IPS-18a (cell line): ENCODE data around the gene TRIM52.
A peak's percentile ranks its signal among the peaks of the same experiment; 100 is the strongest.
"Not testable (repeated sequence)": the region's sequence is repeated elsewhere in the genome, so short reads cannot be mapped to it uniquely, and the experiment has no call there.

ENCODE experiments used
- H3K27ac ChIP-seq: one replicate; pipeline ENCODE4 v1.5.1; 2013; ENCODE audit warnings: low read length
- H3K27me3 ChIP-seq: one replicate; pipeline ENCODE4 v1.6.1; 2013; ENCODE audit warnings: mild to moderate bottlenecking, low read length; ENCODE audit not compliant: control insufficient read depth, insufficient read depth
- H3K36me3 ChIP-seq: one replicate; pipeline ENCODE4 v1.6.1; 2013; ENCODE audit warnings: low read depth, low read length; ENCODE audit not compliant: control insufficient read depth
- H3K4me1 ChIP-seq: one replicate; pipeline ENCODE4 v1.6.1; 2013; ENCODE audit warnings: low read depth, low read length; ENCODE audit not compliant: control insufficient read depth
- H3K4me3 ChIP-seq: one replicate; pipeline ENCODE4 v1.5.1; 2013; ENCODE audit warnings: low read length
- H3K9ac ChIP-seq: one replicate; pipeline ENCODE4 v1.6.1; 2013; ENCODE audit warnings: mild to moderate bottlenecking, low read length, moderate library complexity
- H3K9me3 ChIP-seq: one replicate; pipeline ENCODE4 v1.6.1; 2013; ENCODE audit warnings: low read depth, low read length; ENCODE audit not compliant: control insufficient read depth

Gene TRIM52

DNA sequence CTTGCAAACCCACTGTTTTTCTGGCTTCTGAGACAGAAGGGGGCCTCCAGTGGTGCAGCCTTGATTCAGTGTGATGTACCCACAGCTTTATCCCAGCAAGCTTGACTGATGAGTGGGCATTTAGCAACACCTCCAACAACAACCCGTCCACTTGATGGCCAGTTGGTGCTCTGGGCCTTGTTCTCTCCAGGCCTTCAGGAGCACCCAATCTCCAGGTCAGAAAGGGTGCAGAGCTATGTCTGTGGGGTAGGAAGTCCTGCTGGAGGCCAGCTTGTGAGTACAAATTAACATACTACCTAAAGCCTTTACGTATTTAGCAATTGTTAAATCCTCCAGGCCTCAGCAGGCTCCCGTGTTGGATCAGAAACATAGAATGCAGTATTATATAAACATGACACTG is 10.1 kb upstream of the TRIM52 start:
- Histone ChIP-seq H3K27me3 (no peaks in the 10 kb centered on the region), H3K4me3 (no peak overlapping the region), H3K27ac (no peak overlapping the region), H3K36me3 (no peaks in the 10 kb centered on the region), H3K9me3 (no peaks in the 10 kb centered on the region), H3K9ac (no peak overlapping the region), H3K4me1 (no peaks in the 10 kb centered on the region)

- not testable (repeated sequence) for H3K27me3 ChIP-seq, H3K36me3 ChIP-seq, H3K9ac ChIP-seq, H3K9me3 ChIP-seq, H3K4me3 ChIP-seq, H3K27ac ChIP-seq, H3K4me1 ChIP-seq
These were observed 7.0 kb upstream of the TRIM52 start for GRCh38 chr5:181267907-181268306.

GRCh38 chr5:181267291-181267904 is 6.5 kb upstream of the TRIM52 start:
- H3K9ac ChIP-seq, H3K27me3 ChIP-seq, H3K4me3 ChIP-seq, H3K27ac ChIP-seq, H3K9me3 ChIP-seq, H3K36me3 ChIP-seq, H3K4me1 ChIP-seq: not testable (repeated sequence)

GRCh38 chr5:181265092-181265671 is 4.2 kb upstream of the TRIM52 start:
- H3K36me3 ChIP-seq = peaks cover 5% of the 10 kb centered on the region
- H3K4me1 ChIP-seq = peaks cover 2% of the 10 kb centered on the region
- H3K9ac ChIP-seq = no peak overlapping the region
- no peaks in the 10 kb centered on the region for H3K9me3 ChIP-seq
- no peak overlapping the region for H3K27ac ChIP-seq
- H3K27me3 ChIP-seq = no peaks in the 10 kb centered on the region
- no peak overlapping the region for H3K4me3 ChIP-seq

DNA sequence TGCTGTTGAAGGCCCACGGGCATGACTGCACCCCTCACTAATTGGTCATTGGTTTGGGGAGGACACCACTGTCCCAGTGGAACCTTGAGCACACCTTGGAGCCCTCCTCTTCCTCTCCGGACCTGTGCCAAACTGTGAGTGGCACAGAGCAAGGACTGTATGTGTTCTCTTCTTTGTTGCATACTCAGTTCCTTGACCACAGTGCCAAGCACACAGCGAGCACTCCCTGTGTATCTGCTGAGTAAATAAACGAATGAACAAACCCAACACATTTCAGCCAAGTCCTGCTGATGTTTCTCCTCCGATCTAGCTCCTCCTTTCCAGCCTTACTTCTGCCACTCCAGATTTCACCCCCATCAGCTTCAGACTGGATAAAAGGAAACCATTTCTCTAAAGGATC is 2.7 kb upstream of the TRIM52 start:
- H3K9me3 ChIP-seq = no peaks in the 10 kb centered on the region
- H3K9ac ChIP-seq = no peak overlapping the region
- H3K4me1 ChIP-seq = peaks cover 17% of the 10 kb centered on the region
- no peak overlapping the region for H3K4me3 ChIP-seq
- peaks cover 5% of the 10 kb centered on the region for H3K36me3 ChIP-seq
- H3K27me3 ChIP-seq = no peaks in the 10 kb centered on the region
- no peak overlapping the region for H3K27ac ChIP-seq

GRCh38 chr5:181261320-181262049 is 542 bp upstream of the TRIM52 start:
- H3K27me3 ChIP-seq = no peaks in the 10 kb centered on the region
- H3K4me1 ChIP-seq = peaks cover 17% of the 10 kb centered on the region
- H3K27ac ChIP-seq = peak overlapping the region; percentile 79
- H3K9me3 ChIP-seq = no peaks in the 10 kb centered on the region
- H3K4me3 ChIP-seq = peak overlapping the region; percentile 92
- H3K9ac ChIP-seq = peak overlapping the region; percentile 89
- peaks cover 12% of the 10 kb centered on the region for H3K36me3 ChIP-seq

GRCh38 chr5:181259974-181260719 is 796 bp downstream of the TRIM52 start:
- Histone ChIP-seq H3K27ac (no peak overlapping the region), H3K4me1 (peaks cover 17% of the 10 kb centered on the region), H3K4me3 (peak overlapping the region; percentile 92), H3K9ac (peak overlapping the region; percentile 89), H3K9me3 (no peaks in the 10 kb centered on the region), H3K36me3 (peaks cover 25% of the 10 kb centered on the region), H3K27me3 (no peaks in the 10 kb centered on the region)

DNA sequence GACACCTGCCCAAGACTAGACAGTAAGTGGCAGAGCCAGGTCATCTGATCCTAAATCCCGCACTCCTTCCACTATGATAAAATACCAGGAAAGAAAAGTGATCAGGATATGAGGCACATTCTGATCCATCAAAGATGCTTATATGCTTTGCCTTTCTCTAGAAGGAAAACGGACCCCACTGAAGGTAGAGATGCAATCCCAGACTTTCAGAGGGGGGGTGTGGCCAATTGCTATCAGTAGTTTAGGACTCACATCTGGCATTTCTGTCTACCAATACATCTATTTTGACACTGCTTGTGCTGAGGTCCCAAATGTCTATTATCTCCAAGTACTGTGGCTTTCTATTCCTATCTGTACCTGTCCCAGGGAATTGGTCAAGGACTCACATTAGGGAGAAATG is 1.7 kb downstream of the TRIM52 start:
- peak overlapping the region; percentile 92 for H3K4me3 ChIP-seq
- H3K27me3 ChIP-seq = no peaks in the 10 kb centered on the region
- peaks cover 17% of the 10 kb centered on the region for H3K4me1 ChIP-seq
- no peak overlapping the region for H3K27ac ChIP-seq
- no peaks in the 10 kb centered on the region for H3K9me3 ChIP-seq
- peak overlapping the region; percentile 89 for H3K9ac ChIP-seq
- peaks cover 30% of the 10 kb centered on the region for H3K36me3 ChIP-seq

DNA sequence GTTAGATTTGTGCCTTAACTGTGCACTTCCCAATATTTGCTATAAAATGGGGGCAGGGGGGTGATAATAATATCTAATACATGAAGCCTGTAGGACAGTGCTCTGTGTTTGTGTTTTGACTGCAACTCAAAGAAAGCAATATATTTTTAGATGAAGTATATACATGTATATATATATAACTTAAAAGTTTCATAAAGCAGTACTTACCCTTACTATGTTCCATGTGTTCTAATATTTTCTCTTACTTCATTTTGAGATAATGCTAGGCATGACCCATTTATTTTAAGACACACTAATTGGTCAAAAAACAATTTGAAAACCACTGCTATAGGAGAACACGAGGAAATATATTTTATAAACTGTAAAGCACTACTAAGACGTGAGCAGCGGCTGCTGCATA is 2.4 kb downstream of the TRIM52 start:
- H3K9ac ChIP-seq = no peak overlapping the region

DNA sequence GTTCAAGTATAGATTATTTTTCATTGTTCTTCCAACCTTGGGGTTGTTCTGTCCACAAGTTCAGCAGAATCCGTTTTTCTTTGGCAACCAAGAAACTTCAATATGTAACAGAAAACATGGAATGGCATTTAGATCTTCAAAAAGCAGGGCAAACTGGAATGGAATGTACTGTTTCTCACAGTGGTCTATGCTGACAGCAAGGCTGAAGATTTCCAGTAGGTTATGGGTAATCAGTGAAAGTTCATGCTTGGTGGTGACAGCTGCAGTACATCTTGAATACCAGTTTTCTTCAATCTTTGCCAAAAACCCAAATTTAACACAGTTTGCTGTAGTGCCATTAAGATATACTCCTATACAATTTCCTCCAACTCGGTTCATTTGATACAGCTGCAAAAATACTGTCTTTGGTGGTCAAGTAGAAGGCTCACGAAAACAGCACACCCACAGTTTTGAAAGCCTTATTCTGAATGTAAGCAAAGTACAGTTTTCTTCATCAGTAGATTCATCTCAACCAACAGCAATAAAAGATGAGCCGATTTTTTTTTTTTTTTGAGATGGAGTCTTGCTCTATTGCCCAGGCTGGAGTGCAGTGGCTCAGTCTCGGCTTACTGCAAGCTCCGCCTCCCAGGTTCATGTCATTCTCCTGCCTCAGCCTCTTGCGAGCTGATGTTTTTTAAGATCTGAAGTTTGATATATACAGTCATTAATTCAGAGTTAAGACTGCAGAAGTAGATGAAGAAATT is 4.9 kb downstream of the TRIM52 start:
- no peak overlapping the region for H3K27ac ChIP-seq
- H3K36me3 ChIP-seq = peaks cover 30% of the 10 kb centered on the region
- no peaks in the 10 kb centered on the region for H3K9me3 ChIP-seq
- no peak overlapping the region for H3K9ac ChIP-seq
- H3K4me3 ChIP-seq = no peak overlapping the region
- no peaks in the 10 kb centered on the region for H3K27me3 ChIP-seq
- peaks cover 17% of the 10 kb centered on the region for H3K4me1 ChIP-seq

More for the DNA sequence above, 2.4 kb downstream of the TRIM52 start:
- H3K27ac ChIP-seq = no peak overlapping the region
- H3K4me3 ChIP-seq = peak overlapping the region; percentile 92
- H3K9me3 ChIP-seq = no peaks in the 10 kb centered on the region
- peaks cover 17% of the 10 kb centered on the region for H3K4me1 ChIP-seq
- no peaks in the 10 kb centered on the region for H3K27me3 ChIP-seq
- H3K36me3 ChIP-seq = peaks cover 26% of the 10 kb centered on the region

- peaks cover 15% of the 10 kb centered on the region for H3K4me1 ChIP-seq
- H3K9ac ChIP-seq = no peak overlapping the region
- H3K9me3 ChIP-seq = no peaks in the 10 kb centered on the region
- no peak overlapping the region for H3K27ac ChIP-seq
- no peak overlapping the region for H3K4me3 ChIP-seq
- H3K27me3 ChIP-seq = no peaks in the 10 kb centered on the region
- peaks cover 30% of the 10 kb centered on the region for H3K36me3 ChIP-seq
These were observed 5.7 kb downstream of the TRIM52 start for GRCh38 chr5:181255276-181255675.
